Measurements from ENCODE around the gene DOCK9. TPM values are rescaled to one million over a fixed set of nuclear protein-coding genes. Genes with fewer than 3 reads are reported as not detected.
A peak's percentile ranks its signal among the peaks of the same experiment; 100 is the strongest.

The DOCK9 gene
- polyA plus RNA-seq, 3 donors: 0.01 TPM; not detected in 2

DNA sequence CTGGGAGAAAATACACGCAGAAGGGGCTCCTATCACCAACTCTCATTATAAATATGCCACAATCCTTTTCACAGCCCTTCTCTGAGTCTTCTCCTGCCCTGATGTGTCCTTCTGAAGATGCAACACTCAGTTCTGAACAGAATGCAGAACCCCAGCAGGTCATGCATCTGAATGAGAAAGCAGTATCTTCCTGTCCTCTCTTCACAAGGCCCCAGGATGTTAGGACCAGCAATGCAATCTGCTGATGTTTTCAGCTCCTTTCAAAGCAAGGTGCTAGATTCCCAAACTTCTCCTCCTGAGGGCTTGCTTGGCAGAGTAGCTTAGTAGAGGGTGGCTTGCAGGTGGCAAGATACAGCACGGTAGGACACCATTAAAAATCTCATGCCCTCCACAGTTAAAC is 22.3 kb upstream of the DOCK9 start:
- no peak for DNase-seq
- no peaks in the 10 kb centered on the region for H3K36me3 Mint-ChIP-seq
- no peak overlapping the region for H3K4me3 ChIP-seq (replicated peaks in 1 of 3; ENCODE audit: low read depth in 2 of 3, low read length in 3 of 3)
- H3K79me2 ChIP-seq (ENCODE audit: insufficient read depth, low read length): no peaks in the 10 kb centered on the region
- H3K9ac ChIP-seq (ENCODE audit: insufficient read depth, low read length, poor library complexity, severe bottlenecking): no peak overlapping the region
- H3K4me1 Mint-ChIP-seq: no peaks in the 10 kb centered on the region
- no peak overlapping the region for H3K4me2 ChIP-seq (replicated peaks; ENCODE audit: extremely low read depth, low read length, poor library complexity, severe bottlenecking)
- no peak overlapping the region for H3K27ac Mint-ChIP-seq
- H3K4me3 Mint-ChIP-seq: peak overlapping the region in 1 of 2 donors; percentile 51
- TF ChIP-seq CTCF (IDR thresholded peaks at IDR 0.05): no peak
- H3K27ac ChIP-seq (ENCODE audit: low read depth in 1 of 2, low read length in 2 of 2): no peak overlapping the region
- WGBS (ENCODE audit: insufficient coverage): no CpG with 5 or more reads among the region's 2 CpGs
- no peaks in the 10 kb centered on the region for H4K20me1 ChIP-seq (ENCODE audit: insufficient read depth, low read length)
- peaks cover 0 to 3% (median 0%) of the 10 kb centered on the region in 7 donors for H3K9me3 Mint-ChIP-seq
- H3K27me3 ChIP-seq (ENCODE audit: control insufficient read depth in 2 of 2, insufficient read depth in 2 of 2, low read length in 2 of 2): peaks cover 44 to 55% of the 10 kb centered on the region in 2 donors
- H3K36me3 ChIP-seq (replicated peaks in 1 of 2; ENCODE audit: control insufficient read depth in 1 of 2, insufficient read depth in 2 of 2, low read length in 2 of 2): no peaks in the 10 kb centered on the region
- H3K4me1 ChIP-seq (ENCODE audit: control insufficient read depth in 1 of 2, insufficient read depth in 2 of 2, low read length in 2 of 2): no peaks in the 10 kb centered on the region
- H2AFZ ChIP-seq (ENCODE audit: insufficient read depth, low read depth, low read length, poor library complexity, severe bottlenecking): no peak overlapping the region
- H3K27me3 Mint-ChIP-seq (ENCODE audit: low read depth in 3 of 3): peaks cover 45 to 66% (median 60%) of the 10 kb centered on the region in 3 donors
- H3K9me3 ChIP-seq (replicated peaks in 1 of 2; ENCODE audit: control insufficient read depth in 1 of 2, insufficient read depth in 1 of 2, low read length in 2 of 2): no peaks in the 10 kb centered on the region
- intact Hi-C loops (cut with micrococcal nuclease): no loop called here

DNA sequence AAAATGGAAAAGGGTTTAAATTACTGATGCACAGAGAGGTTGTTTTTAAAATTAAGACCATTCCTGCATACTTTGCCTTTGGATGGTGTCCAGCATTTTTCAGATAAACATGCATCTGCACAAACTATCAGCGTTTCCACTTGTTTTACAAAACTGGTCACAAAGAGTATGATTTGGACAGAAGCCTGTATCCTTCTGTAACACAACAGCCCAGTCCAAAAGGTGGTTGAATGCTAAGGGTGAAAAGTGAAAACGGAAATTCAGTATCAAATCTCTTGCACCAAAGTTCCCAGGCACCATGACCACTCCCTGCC is 21.7 kb upstream of the DOCK9 start:
- intact Hi-C loops (cut with micrococcal nuclease): no loop called here
- Histone ChIP-seq H3K9ac (ENCODE audit: insufficient read depth, low read length, poor library complexity, severe bottlenecking) (no peak overlapping the region), H3K4me2 (replicated peaks; ENCODE audit: extremely low read depth, low read length, poor library complexity, severe bottlenecking) (no peak overlapping the region), H2AFZ (ENCODE audit: insufficient read depth, low read depth, low read length, poor library complexity, severe bottlenecking) (no peak overlapping the region), H4K20me1 (ENCODE audit: insufficient read depth, low read length) (no peaks in the 10 kb centered on the region), H3K9me3 (replicated peaks in 1 of 2; ENCODE audit: control insufficient read depth in 1 of 2, insufficient read depth in 1 of 2, low read length in 2 of 2) (no peaks in the 10 kb centered on the region), H3K4me3 (replicated peaks in 1 of 3; ENCODE audit: low read depth in 2 of 3, low read length in 3 of 3) (no peak overlapping the region), H3K27me3 (ENCODE audit: control insufficient read depth in 2 of 2, insufficient read depth in 2 of 2, low read length in 2 of 2) (peaks cover 44 to 50% of the 10 kb centered on the region in 2 donors), H3K4me1 (ENCODE audit: control insufficient read depth in 1 of 2, insufficient read depth in 2 of 2, low read length in 2 of 2) (no peaks in the 10 kb centered on the region), H3K36me3 (replicated peaks in 1 of 2; ENCODE audit: control insufficient read depth in 1 of 2, insufficient read depth in 2 of 2, low read length in 2 of 2) (no peaks in the 10 kb centered on the region), H3K79me2 (ENCODE audit: insufficient read depth, low read length) (no peaks in the 10 kb centered on the region), H3K27ac (ENCODE audit: low read depth in 1 of 2, low read length in 2 of 2) (no peak overlapping the region)
- Mint-ChIP-seq H3K4me1 (no peaks in the 10 kb centered on the region), H3K27ac (no peak overlapping the region), H3K27me3 (ENCODE audit: low read depth in 3 of 3) (peaks cover 44 to 63% (median 57%) of the 10 kb centered on the region in 3 donors), H3K4me3 (peak overlapping the region in 1 of 2 donors; percentile 18), H3K36me3 (no peaks in the 10 kb centered on the region), H3K9me3 (peaks cover 0 to 3% (median 0%) of the 10 kb centered on the region in 7 donors)
- whole genome bisulfite sequencing (ENCODE audit: insufficient coverage): no CpG with 5 or more reads among the region's 2 CpGs
- DNase-seq: no peak
- no peak for TF ChIP-seq CTCF (IDR thresholded peaks at IDR 0.05)

Measured in CD14-positive monocyte (primary cell).